Lung (tissue), 12 donors: ENCODE results near the gene CTTNBP2NL. TPM values are rescaled to one million over a fixed set of nuclear protein-coding genes. Genes with fewer than 3 reads are reported as not detected.

Experiments
- ATAC-seq: fragments of 200-7000 bp; cut with Tn5 transposase; one replicate; pipeline ENCODE4 v1.9.1; 2020; ENCODE audit warnings: moderate number of reproducible peaks; ENCODE audit not compliant: insufficient read depth, low FRiP score
- DNase-seq, 3 donors: peaks; one replicate each; pipeline ENCODE4 v3.0.0-alpha.2; 2013 to 2017
- H3K27ac ChIP-seq, 2 donors: one replicate each; pipeline ENCODE4 v1.5.1; 2013; ENCODE audit warnings: mild to moderate bottlenecking in 2 of 2, moderate library complexity in 2 of 2, control low read depth in 1 of 2, inconsistent platforms in 1 of 2, low read depth in 1 of 2, low read length in 1 of 2
- H3K27me3 ChIP-seq, 3 donors: one replicate each; pipeline ENCODE4 v1.5.1; 2013; ENCODE audit warnings: low read length in 2 of 3; ENCODE audit not compliant: control insufficient read depth in 3 of 3, insufficient read depth in 3 of 3
- H3K36me3 ChIP-seq, 4 donors: one replicate each; pipeline ENCODE4 v1.5.1; 2013; ENCODE audit warnings: low read length in 4 of 4, mild to moderate bottlenecking in 1 of 4, moderate library complexity in 1 of 4; ENCODE audit not compliant: control insufficient read depth in 4 of 4, insufficient read depth in 4 of 4
- H3K4me1 ChIP-seq, 5 donors: one replicate each; pipeline ENCODE4 v1.5.1; 2013; ENCODE audit warnings: low read length in 5 of 5, mild to moderate bottlenecking in 2 of 5, moderate library complexity in 1 of 5; ENCODE audit not compliant: control insufficient read depth in 5 of 5, insufficient read depth in 5 of 5
- H3K4me3 ChIP-seq: one replicate; pipeline ENCODE4 v1.5.1; 2013; ENCODE audit warnings: mild to moderate bottlenecking, control low read depth, moderate library complexity
- H3K9ac ChIP-seq, 2 donors: one replicate each; pipeline ENCODE4 v1.5.1; 2013; ENCODE audit warnings: low read length in 2 of 2, control low read depth in 1 of 2; ENCODE audit not compliant: insufficient read depth in 1 of 2
- H3K9me3 ChIP-seq, 4 donors: one replicate each; pipeline ENCODE4 v1.5.1; 2013; ENCODE audit warnings: low read length in 3 of 4, mild to moderate bottlenecking in 1 of 4, moderate library complexity in 1 of 4; ENCODE audit not compliant: control insufficient read depth in 4 of 4, insufficient read depth in 3 of 4
- WGBS, 2 donors: extraction: QIAGEN DNeasy Blood & Tissue Kit; methylation state at CpG; one replicate each; pipeline ENCODE4 v1.1.7; 2013; 5-methylcytosine and 5-hydroxymethylcytosine counted together
- polyA plus RNA-seq, 2 donors: library from polyadenylated mRNA; stranded (reverse); fragments of 200-250 nt; gene quantifications; one replicate each; pipeline ENCODE4 v1.2.1, GENCODE V29; 2013
- total RNA-seq, 2 donors: library from RNA; depleted of rRNA in 1 of 2; stranded (reverse); fragments of >200 nt in 1 of 2; gene quantifications; one replicate each; pipeline ENCODE4 v1.2.1, GENCODE V29; 2014 to 2021
- TF ChIP-seq, protein P1 (sequence below): IDR thresholded peaks from 2 replicates; pipeline ENCODE4 v1.5.1; 2012; ENCODE audit warnings: mild to moderate bottlenecking; ENCODE audit errors: control extremely low read depth, extremely low read depth
- donor health status: control.
- donor health status: control.
- donor health status: Bipolar disorder and iron deficiency.
- donor health status: healthy.
- donor health status: DM: yes; HTN: yes; CAD: no.

Gene CTTNBP2NL
- total and polyA plus RNA-seq, 4 donors, result 9.0 to 38.5 (median 17.0) TPM

- Histone ChIP-seq H3K36me3 (no peaks in the 10 kb centered on the region), H3K27ac (no peak overlapping the region), H3K4me1 (no peaks in the 10 kb centered on the region), H3K27me3 (peaks cover 0 to 3% (median 0%) of the 10 kb centered on the region in 3 donors), H3K9me3 (no peaks in the 10 kb centered on the region), H3K9ac (no peak overlapping the region), H3K4me3 (no peak overlapping the region)
- TF ChIP-seq, protein P1, sequence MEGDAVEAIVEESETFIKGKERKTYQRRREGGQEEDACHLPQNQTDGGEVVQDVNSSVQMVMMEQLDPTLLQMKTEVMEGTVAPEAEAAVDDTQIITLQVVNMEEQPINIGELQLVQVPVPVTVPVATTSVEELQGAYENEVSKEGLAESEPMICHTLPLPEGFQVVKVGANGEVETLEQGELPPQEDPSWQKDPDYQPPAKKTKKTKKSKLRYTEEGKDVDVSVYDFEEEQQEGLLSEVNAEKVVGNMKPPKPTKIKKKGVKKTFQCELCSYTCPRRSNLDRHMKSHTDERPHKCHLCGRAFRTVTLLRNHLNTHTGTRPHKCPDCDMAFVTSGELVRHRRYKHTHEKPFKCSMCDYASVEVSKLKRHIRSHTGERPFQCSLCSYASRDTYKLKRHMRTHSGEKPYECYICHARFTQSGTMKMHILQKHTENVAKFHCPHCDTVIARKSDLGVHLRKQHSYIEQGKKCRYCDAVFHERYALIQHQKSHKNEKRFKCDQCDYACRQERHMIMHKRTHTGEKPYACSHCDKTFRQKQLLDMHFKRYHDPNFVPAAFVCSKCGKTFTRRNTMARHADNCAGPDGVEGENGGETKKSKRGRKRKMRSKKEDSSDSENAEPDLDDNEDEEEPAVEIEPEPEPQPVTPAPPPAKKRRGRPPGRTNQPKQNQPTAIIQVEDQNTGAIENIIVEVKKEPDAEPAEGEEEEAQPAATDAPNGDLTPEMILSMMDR, result no peak
- DNase-seq (no peak), ATAC-seq (no peak)
- WGBS, 2 donors, result 80 to 85% methylated on average over 3 of the region's 3 CpGs
Measured at GRCh38 chr1:112368198-112368597, 27.8 kb upstream of the CTTNBP2NL start.

DNA sequence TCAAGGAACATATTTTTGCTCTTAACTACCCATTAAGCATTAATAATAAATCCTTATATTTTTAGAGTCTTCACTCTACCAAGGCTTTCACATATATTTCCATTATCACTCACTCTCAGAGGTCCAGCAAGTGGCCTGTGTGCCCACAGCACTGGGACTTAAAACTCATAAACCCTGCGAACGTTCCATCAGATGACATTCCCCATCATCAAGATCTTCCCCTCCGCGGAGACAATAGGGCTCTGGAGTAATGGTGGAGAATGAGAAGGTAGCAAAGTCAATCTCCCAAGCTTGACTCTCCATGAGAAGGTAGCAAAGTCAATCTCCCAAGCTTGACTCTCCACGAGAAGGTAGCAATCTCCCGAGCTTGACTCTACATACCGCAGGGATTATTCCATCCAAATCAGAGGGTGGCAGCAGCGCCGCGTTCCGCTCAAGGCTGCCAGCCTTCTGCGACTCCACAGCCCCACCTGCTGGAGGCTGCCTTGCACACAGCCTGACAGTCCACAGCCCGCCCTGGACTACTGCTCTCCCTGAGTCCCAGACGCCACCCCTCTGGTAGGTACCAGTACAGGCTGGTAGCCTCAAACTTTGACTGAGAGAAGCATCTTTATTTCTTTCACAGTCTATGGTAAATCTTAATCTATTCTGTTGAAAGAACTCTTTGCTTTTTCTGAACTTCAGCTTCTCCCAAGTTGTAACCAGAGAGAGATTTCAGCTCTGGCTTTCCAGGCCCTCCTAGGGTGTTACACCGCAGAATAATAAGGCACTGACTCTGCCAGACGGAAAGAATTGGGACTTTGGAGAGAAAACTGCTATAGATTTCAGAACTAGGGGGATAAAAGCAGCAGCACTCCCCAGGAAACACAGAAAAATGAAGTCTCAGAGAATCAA, 26.4 kb upstream of the CTTNBP2NL start:
- WGBS, 2 donors, result 20 to 26% methylated on average over 16 of the region's 16 CpGs

GRCh38 chr1:112370996-112371395, 25.0 kb upstream of the CTTNBP2NL start:
- Histone ChIP-seq H3K9me3 (no peaks in the 10 kb centered on the region), H3K27ac (no peak overlapping the region), H3K4me1 (no peaks in the 10 kb centered on the region), H3K27me3 (peaks cover 0 to 1% (median 0%) of the 10 kb centered on the region in 3 donors), H3K4me3 (no peak overlapping the region), H3K9ac (no peak overlapping the region), H3K36me3 (no peaks in the 10 kb centered on the region)
- no peak for DNase-seq
- 65 to 75% methylated on average over 4 of the region's 4 CpGs for WGBS, 2 donors
- ATAC-seq, result no peak
- TF ChIP-seq, protein P1, result no peak

More for the DNA sequence above, 26.4 kb upstream of the CTTNBP2NL start:
- no peaks in the 10 kb centered on the region for H3K9me3 ChIP-seq
- TF ChIP-seq, protein P1, result peak; percentile 98
- H3K4me3 ChIP-seq, result no peak overlapping the region
- no peaks in the 10 kb centered on the region for H3K27me3 ChIP-seq
- H3K27ac ChIP-seq, result no peak overlapping the region
- H3K36me3 ChIP-seq, result no peaks in the 10 kb centered on the region
- H3K9ac ChIP-seq, result no peak overlapping the region
- DNase-seq (peak; percentile 80 to 84 (median 83)), ATAC-seq (peak; percentile 99)
- no peaks in the 10 kb centered on the region for H3K4me1 ChIP-seq
